ENCODE results near the gene PAWR.
"Not testable (repeated sequence)": the region's sequence is repeated elsewhere in the genome, so short reads cannot be mapped to it uniquely, and the experiment has no call there.

The PAWR gene

DNA sequence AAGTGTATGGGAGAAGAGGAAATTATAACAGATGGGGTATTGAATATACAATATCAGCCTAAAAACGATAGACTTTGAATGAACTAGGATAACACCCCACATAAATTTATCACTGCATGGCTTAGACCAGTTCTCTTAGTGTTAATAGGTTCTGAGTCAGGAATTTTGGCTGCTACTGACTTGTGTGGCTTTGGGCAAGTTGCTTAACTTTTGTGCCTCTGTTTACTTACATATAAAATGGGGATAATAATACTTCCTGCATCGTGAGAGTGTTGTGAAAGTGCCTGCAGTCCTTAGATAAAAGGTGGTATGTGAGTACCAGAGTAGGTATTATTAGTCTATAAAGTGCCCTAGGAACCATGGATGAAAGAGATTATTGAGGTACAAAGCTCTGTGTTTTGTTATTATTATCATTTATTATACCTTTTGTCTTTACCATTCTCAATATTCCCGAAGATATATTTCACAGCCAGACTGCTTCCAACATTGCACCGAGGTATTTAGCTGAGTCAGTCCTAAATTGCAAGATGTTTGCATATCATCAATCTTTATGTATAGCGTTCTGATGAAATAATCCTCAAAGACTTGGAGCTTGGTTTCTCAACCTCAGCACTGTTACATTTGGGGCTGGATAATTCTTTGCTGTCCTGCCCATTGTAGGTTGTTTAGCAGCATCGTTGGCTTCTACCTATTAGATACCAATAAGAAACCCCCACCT lies 2.3 kb upstream of the PAWR start:
- Histone ChIP-seq H3K27me3 (ENCODE audit: insufficient read depth, low read length) (no peaks in the 10 kb centered on the region), H2AFZ (ENCODE audit: low read depth, low read length) (no peak overlapping the region), H3K9me3 (ENCODE audit: low read length) (no peaks in the 10 kb centered on the region), H3K36me3 (ENCODE audit: insufficient read depth, low read length) (no peaks in the 10 kb centered on the region), H3K4me3 (ENCODE audit: low read length) (no peak overlapping the region), H3K4me1 (ENCODE audit: insufficient read depth, low read length) (peaks cover 7% of the 10 kb centered on the region)

DNA sequence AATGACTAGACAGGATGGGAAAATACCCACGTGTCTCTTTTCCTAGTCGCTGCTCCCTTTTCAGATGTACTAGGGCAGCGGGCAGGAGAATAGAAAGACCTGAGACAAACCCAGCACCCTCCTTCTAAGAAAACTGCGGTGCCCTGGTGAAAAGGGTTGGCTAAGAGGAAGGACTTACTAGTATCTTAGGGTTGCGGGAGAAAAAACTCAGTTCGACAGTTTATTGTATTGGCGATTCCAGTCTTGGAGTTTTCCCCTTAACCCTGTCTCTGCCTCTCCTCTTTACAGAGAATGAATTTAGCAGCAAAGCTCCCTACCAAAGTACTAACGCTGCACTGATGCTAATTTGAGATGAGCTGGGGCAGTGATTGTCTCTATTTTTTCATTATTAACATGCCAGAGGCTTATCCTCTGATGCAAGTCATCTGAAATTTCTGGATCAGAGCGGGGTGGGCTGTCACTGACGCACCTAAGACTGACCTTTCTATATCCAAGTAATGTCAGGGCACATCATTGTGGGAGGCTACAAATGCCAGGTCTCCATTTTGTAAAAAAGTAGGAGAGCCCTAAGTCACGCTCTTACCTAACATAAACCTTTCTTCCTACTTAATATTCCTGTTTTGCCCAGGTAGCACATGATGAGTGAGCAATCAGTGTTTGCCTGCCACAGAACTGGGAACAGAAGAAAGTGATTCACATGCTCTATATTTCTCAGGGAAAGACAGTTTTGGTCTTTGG lies 916 bp upstream of the PAWR start:
- peak overlapping the region; percentile 79 for H3K4me3 ChIP-seq (ENCODE audit: low read length)
- no peaks in the 10 kb centered on the region for H3K36me3 ChIP-seq (ENCODE audit: insufficient read depth, low read length)
- H3K9me3 ChIP-seq (ENCODE audit: low read length): no peaks in the 10 kb centered on the region
- no peaks in the 10 kb centered on the region for H3K27me3 ChIP-seq (ENCODE audit: insufficient read depth, low read length)
- H2AFZ ChIP-seq (ENCODE audit: low read depth, low read length): peak overlapping the region; percentile 91
- H3K4me1 ChIP-seq (ENCODE audit: insufficient read depth, low read length): peaks cover 17% of the 10 kb centered on the region

- Histone ChIP-seq H2AFZ (ENCODE audit: low read depth, low read length) (peak overlapping the region; percentile 84), H3K27me3 (ENCODE audit: insufficient read depth, low read length) (no peaks in the 10 kb centered on the region), H3K9me3 (ENCODE audit: low read length) (no peaks in the 10 kb centered on the region), H3K4me1 (ENCODE audit: insufficient read depth, low read length) (peaks cover 17% of the 10 kb centered on the region), H3K36me3 (ENCODE audit: insufficient read depth, low read length) (no peaks in the 10 kb centered on the region), H3K4me3 (ENCODE audit: low read length) (peak overlapping the region; percentile 79)
Observed at GRCh38 chr12:79690142-79690637, 574 bp downstream of the PAWR start.

- no peaks in the 10 kb centered on the region for H3K36me3 ChIP-seq (ENCODE audit: insufficient read depth, low read length)
- peak overlapping the region; percentile 79 for H3K4me3 ChIP-seq (ENCODE audit: low read length)
- no peaks in the 10 kb centered on the region for H3K9me3 ChIP-seq (ENCODE audit: low read length)
- H3K4me1 ChIP-seq (ENCODE audit: insufficient read depth, low read length): peaks cover 17% of the 10 kb centered on the region
- no peaks in the 10 kb centered on the region for H3K27me3 ChIP-seq (ENCODE audit: insufficient read depth, low read length)
- peak overlapping the region; percentile 84 for H2AFZ ChIP-seq (ENCODE audit: low read depth, low read length)
Observed at GRCh38 chr12:79689477-79690141, 1.2 kb downstream of the PAWR start.

GRCh38 chr12:79689061-79689476 lies 1.7 kb downstream of the PAWR start:
- peak overlapping the region; percentile 84 for H2AFZ ChIP-seq (ENCODE audit: low read depth, low read length)

DNA sequence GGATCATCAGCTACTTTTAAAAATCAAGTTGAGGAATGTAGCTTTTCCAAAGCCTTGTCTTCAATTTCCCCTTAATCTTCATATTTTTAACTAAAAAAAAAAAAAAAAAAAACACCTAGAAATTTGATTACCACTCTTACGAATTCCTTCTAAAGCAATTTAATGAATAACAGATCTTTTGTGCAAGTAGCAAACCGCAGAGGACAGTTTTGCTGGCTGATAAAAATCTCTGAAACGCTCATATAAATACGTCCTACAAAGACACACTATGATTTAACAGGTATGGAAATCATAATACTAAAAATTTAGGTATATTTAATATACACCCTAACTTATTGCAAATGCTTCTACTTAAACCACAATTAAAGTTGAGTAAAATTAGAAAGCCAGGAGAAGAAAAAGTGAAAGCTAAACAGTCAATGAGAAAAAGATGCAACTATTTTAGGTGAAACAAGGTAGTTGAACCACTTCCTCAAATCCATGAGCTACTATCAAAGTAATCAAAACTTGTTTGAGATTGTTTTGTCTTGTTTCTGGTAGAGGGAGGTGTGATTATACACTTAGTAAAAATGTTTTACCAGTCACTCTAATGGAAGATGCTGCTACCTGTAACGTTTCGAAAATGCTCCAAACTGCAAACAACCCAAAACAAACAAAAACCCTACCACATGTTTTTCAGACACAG lies 2.2 kb downstream of the PAWR start:
- H3K9me3 ChIP-seq (ENCODE audit: low read length): no peaks in the 10 kb centered on the region
- no peaks in the 10 kb centered on the region for H3K27me3 ChIP-seq (ENCODE audit: insufficient read depth, low read length)
- peak overlapping the region; percentile 79 for H3K4me3 ChIP-seq (ENCODE audit: low read length)
- H2AFZ ChIP-seq (ENCODE audit: low read depth, low read length): peak overlapping the region; percentile 84
- peaks cover 17% of the 10 kb centered on the region for H3K4me1 ChIP-seq (ENCODE audit: insufficient read depth, low read length)
- no peaks in the 10 kb centered on the region for H3K36me3 ChIP-seq (ENCODE audit: insufficient read depth, low read length)

More at GRCh38 chr12:79689061-79689476, 1.7 kb downstream of the PAWR start:
- H3K4me3 ChIP-seq (ENCODE audit: low read length): peak overlapping the region; percentile 79
- peaks cover 17% of the 10 kb centered on the region for H3K4me1 ChIP-seq (ENCODE audit: insufficient read depth, low read length)
- no peaks in the 10 kb centered on the region for H3K9me3 ChIP-seq (ENCODE audit: low read length)
- H3K36me3 ChIP-seq (ENCODE audit: insufficient read depth, low read length): no peaks in the 10 kb centered on the region
- no peaks in the 10 kb centered on the region for H3K27me3 ChIP-seq (ENCODE audit: insufficient read depth, low read length)

DNA sequence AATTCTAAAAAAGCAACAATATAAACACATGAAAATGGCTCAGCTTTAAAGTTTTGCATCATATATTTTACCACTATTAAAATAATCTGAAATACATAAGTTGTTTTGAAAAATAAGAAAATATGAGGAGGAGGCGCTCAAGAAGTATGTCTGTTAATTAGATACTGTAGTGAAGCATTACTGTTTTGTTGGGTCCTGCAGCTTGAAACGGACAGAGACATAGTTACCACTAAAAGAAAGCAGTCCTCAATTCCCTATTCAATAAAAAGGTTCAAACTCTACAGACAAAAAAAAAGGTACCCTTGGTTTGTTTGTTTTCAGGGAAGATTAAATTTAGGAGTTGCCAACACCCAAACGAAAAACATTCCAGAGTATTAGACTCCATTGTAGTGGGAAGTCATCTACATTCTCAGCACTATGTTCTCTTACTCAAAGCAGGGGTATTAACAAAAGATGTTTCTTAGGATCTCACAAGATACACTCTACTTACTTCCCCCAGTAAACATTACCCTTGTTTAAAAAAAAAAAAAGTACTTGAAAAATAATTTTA lies 3.0 kb downstream of the PAWR start:
- H3K4me3 ChIP-seq (ENCODE audit: low read length): peak overlapping the region; percentile 79
- H3K36me3 ChIP-seq (ENCODE audit: insufficient read depth, low read length): no peaks in the 10 kb centered on the region
- no peaks in the 10 kb centered on the region for H3K27me3 ChIP-seq (ENCODE audit: insufficient read depth, low read length)
- H3K4me1 ChIP-seq (ENCODE audit: insufficient read depth, low read length): peaks cover 17% of the 10 kb centered on the region
- no peak overlapping the region for H2AFZ ChIP-seq (ENCODE audit: low read depth, low read length)
- no peaks in the 10 kb centered on the region for H3K9me3 ChIP-seq (ENCODE audit: low read length)

DNA sequence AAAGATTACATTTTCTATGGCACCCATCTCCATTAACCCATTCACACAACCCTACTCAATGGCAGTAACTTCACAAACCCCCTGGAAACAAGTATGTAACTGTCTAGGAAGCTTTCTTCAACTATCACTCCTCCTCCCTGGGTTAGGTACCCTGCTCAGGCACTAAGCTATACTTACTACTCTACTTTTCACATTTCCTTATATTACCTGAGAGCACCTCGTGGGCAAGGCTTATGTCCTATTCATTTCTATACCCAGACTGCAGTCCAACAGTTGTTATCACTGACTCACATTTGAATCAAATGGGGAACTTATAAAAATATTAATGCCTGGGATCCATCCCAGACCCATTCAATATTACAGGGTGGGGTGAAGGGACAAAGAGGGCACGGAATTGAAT lies 4.6 kb downstream of the PAWR start:
- Histone ChIP-seq H3K9me3 (ENCODE audit: low read length) (no peaks in the 10 kb centered on the region), H3K4me3 (ENCODE audit: low read length) (no peak overlapping the region)

DNA sequence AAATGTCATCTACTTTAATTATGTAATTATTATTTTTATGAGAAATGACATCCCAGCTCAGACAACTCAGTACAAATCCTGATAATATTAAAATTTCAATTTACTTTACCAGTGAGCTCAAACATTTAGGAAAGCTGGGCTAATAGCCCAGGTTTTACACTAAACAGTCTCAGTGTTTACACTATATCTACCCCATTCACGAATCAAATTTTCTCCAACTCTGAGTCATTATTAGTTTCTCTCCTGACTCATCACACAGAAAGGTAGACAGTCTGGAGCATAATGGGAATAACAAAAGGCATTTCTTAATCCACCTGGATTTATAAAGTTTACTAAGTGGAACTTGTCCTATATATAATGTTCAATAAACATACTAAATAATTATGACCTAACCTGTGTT lies 5.7 kb downstream of the PAWR start:
- H3K4me1 ChIP-seq (ENCODE audit: insufficient read depth, low read length): peaks cover 13% of the 10 kb centered on the region
- no peak overlapping the region for H3K4me3 ChIP-seq (ENCODE audit: low read length)
- no peaks in the 10 kb centered on the region for H3K36me3 ChIP-seq (ENCODE audit: insufficient read depth, low read length)
- H3K9me3 ChIP-seq (ENCODE audit: low read length): no peaks in the 10 kb centered on the region
- H3K27me3 ChIP-seq (ENCODE audit: insufficient read depth, low read length): no peaks in the 10 kb centered on the region
- H2AFZ ChIP-seq (ENCODE audit: low read depth, low read length): no peak overlapping the region

More for the DNA sequence above, 4.6 kb downstream of the PAWR start:
- no peaks in the 10 kb centered on the region for H3K36me3 ChIP-seq (ENCODE audit: insufficient read depth, low read length)
- no peak overlapping the region for H2AFZ ChIP-seq (ENCODE audit: low read depth, low read length)
- H3K27me3 ChIP-seq (ENCODE audit: insufficient read depth, low read length): no peaks in the 10 kb centered on the region
- H3K4me1 ChIP-seq (ENCODE audit: insufficient read depth, low read length): peaks cover 13% of the 10 kb centered on the region

- H3K4me1 ChIP-seq (ENCODE audit: insufficient read depth, low read length): peaks cover 16% of the 10 kb centered on the region
- H3K27me3 ChIP-seq (ENCODE audit: insufficient read depth, low read length); H3K9me3 ChIP-seq (ENCODE audit: low read length); H3K4me3 ChIP-seq (ENCODE audit: low read length); H2AFZ ChIP-seq (ENCODE audit: low read depth, low read length); H3K36me3 ChIP-seq (ENCODE audit: insufficient read depth, low read length): not testable (repeated sequence)
Observed at GRCh38 chr12:79684338-79684737, 6.4 kb downstream of the PAWR start.

DNA sequence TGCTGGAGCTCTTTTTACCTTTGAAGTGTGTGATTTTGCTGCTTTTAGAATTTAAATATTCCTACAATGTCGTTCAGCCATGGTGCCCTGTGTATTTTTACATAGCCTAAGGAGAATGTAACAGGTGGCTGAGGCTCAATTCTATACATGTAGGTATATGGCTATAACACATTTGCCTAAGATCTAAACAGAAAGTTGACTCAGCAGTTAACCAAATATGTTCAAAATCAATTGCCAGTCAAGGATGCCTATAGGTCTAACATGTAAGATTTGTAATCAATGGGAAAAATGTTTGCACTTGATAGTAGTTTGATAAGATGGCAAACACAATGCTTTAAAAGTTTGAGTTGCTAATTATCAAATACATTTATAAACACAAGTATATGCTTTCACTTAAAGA lies 8.2 kb downstream of the PAWR start:
- peaks cover 19% of the 10 kb centered on the region for H3K4me1 ChIP-seq (ENCODE audit: insufficient read depth, low read length)
- no peaks in the 10 kb centered on the region for H3K27me3 ChIP-seq (ENCODE audit: insufficient read depth, low read length)
- no peaks in the 10 kb centered on the region for H3K36me3 ChIP-seq (ENCODE audit: insufficient read depth, low read length)
- H3K9me3 ChIP-seq (ENCODE audit: low read length): no peaks in the 10 kb centered on the region
- no peak overlapping the region for H3K4me3 ChIP-seq (ENCODE audit: low read length)
- H2AFZ ChIP-seq (ENCODE audit: low read depth, low read length): no peak overlapping the region

DNA sequence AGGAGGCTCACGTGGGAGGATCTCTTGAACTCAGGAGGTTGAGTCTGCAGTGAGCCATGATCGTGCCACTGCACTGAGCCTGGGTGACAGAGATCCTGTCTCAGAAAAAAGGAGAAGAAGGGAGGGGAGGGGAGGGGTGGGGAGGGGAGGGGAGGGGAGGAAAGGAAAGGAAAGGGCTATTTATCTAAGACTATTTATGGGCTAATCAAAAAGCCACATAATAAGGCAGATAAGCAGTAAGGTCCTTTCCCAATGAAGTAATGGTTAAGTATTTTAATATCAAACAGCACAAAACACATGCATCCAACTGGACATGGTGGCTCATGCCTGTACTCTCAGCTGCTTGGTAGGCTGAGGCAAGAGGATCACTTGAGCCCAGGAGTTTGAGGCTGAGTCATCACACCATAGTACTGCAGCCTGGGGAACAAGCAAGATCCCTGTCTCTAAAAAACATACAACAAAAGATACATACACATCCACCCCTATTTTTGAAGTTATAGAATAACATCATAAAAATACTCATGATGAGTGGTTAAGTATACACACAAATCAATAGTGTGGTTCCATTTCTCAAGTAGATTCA lies 9.7 kb downstream of the PAWR start:
- Histone ChIP-seq H3K27me3 (ENCODE audit: insufficient read depth, low read length) (no peaks in the 10 kb centered on the region), H3K9me3 (ENCODE audit: low read length) (no peaks in the 10 kb centered on the region), H3K4me3 (ENCODE audit: low read length) (no peak overlapping the region), H3K4me1 (ENCODE audit: insufficient read depth, low read length) (peaks cover 13% of the 10 kb centered on the region), H2AFZ (ENCODE audit: low read depth, low read length) (no peak overlapping the region), H3K36me3 (ENCODE audit: insufficient read depth, low read length) (no peaks in the 10 kb centered on the region)
